Mucosa of stomach (tissue), 1 donor: Measurements from ENCODE around the gene ZBTB8A.
"Not testable (repeated sequence)": the region's sequence is repeated elsewhere in the genome, so short reads cannot be mapped to it uniquely, and the experiment has no call there.

Experiments
- H3K27me3 ChIP-seq: one replicate; pipeline ENCODE4 v1.7.0; 2013; ENCODE audit warnings: mild to moderate bottlenecking, low read length; ENCODE audit not compliant: control insufficient read depth, insufficient read depth
- H3K36me3 ChIP-seq: one replicate; pipeline ENCODE4 v1.7.0; 2013; ENCODE audit warnings: low read length; ENCODE audit not compliant: control insufficient read depth, insufficient read depth
- H3K4me1 ChIP-seq: one replicate; pipeline ENCODE4 v1.7.0; 2013; ENCODE audit warnings: mild to moderate bottlenecking, low read length; ENCODE audit not compliant: control insufficient read depth, insufficient read depth
- H3K4me3 ChIP-seq: one replicate; pipeline ENCODE4 v1.7.0; 2013; ENCODE audit warnings: low read length
- H3K9ac ChIP-seq: one replicate; pipeline ENCODE4 v1.7.0; 2013; ENCODE audit warnings: mild to moderate bottlenecking, low read length, moderate library complexity
- H3K9me3 ChIP-seq: one replicate; pipeline ENCODE4 v1.7.0; 2013; ENCODE audit warnings: mild to moderate bottlenecking, low read length, moderate library complexity; ENCODE audit not compliant: control insufficient read depth
- donor health status: Pancreatic carcinoma.

Gene ZBTB8A

GRCh38 chr1:32630173-32630572 lies 90.9 kb downstream of the ZBTB8A start:
- H3K4me3 ChIP-seq, H3K9ac ChIP-seq, H3K27me3 ChIP-seq, H3K36me3 ChIP-seq, H3K4me1 ChIP-seq, H3K9me3 ChIP-seq: not testable (repeated sequence)

- H3K27me3 ChIP-seq: no peaks in the 10 kb centered on the region
- H3K9me3 ChIP-seq: no peaks in the 10 kb centered on the region
- H3K9ac ChIP-seq: no peak overlapping the region
- H3K4me1 ChIP-seq: no peaks in the 10 kb centered on the region
- H3K36me3 ChIP-seq: no peaks in the 10 kb centered on the region
- no peak overlapping the region for H3K4me3 ChIP-seq
Measured at GRCh38 chr1:32632829-32633228, 93.6 kb downstream of the ZBTB8A start.

- H3K9me3 ChIP-seq: no peaks in the 10 kb centered on the region
- H3K9ac ChIP-seq: no peak overlapping the region
- no peaks in the 10 kb centered on the region for H3K27me3 ChIP-seq
- no peaks in the 10 kb centered on the region for H3K36me3 ChIP-seq
- H3K4me3 ChIP-seq: no peak overlapping the region
- H3K4me1 ChIP-seq: no peaks in the 10 kb centered on the region
Measured at GRCh38 chr1:32635508-32636277, 96.5 kb downstream of the ZBTB8A start.

GRCh38 chr1:32636914-32637645 lies 97.9 kb downstream of the ZBTB8A start:
- no peak overlapping the region for H3K4me3 ChIP-seq
- no peaks in the 10 kb centered on the region for H3K27me3 ChIP-seq
- no peaks in the 10 kb centered on the region for H3K4me1 ChIP-seq
- H3K9ac ChIP-seq: no peak overlapping the region
- no peaks in the 10 kb centered on the region for H3K9me3 ChIP-seq
- H3K36me3 ChIP-seq: no peaks in the 10 kb centered on the region

GRCh38 chr1:32639489-32640075 lies 100.4 kb downstream of the ZBTB8A start:
- no peak overlapping the region for H3K9ac ChIP-seq
- H3K9me3 ChIP-seq: no peaks in the 10 kb centered on the region
- H3K4me3 ChIP-seq: no peak overlapping the region
- no peaks in the 10 kb centered on the region for H3K27me3 ChIP-seq
- no peaks in the 10 kb centered on the region for H3K4me1 ChIP-seq
- no peaks in the 10 kb centered on the region for H3K36me3 ChIP-seq

GRCh38 chr1:32642292-32642827 lies 103.1 kb downstream of the ZBTB8A start:
- H3K27me3 ChIP-seq, H3K4me1 ChIP-seq, H3K4me3 ChIP-seq, H3K9me3 ChIP-seq, H3K36me3 ChIP-seq, H3K9ac ChIP-seq: not testable (repeated sequence)

- no peaks in the 10 kb centered on the region for H3K36me3 ChIP-seq
- peaks cover 5% of the 10 kb centered on the region for H3K4me1 ChIP-seq
- H3K9ac ChIP-seq: no peak overlapping the region
- no peaks in the 10 kb centered on the region for H3K9me3 ChIP-seq
- H3K27me3 ChIP-seq: no peaks in the 10 kb centered on the region
- H3K4me3 ChIP-seq: no peak overlapping the region
Measured at GRCh38 chr1:32644426-32644825, 105.2 kb downstream of the ZBTB8A start.

GRCh38 chr1:32647308-32648134 lies 108.3 kb downstream of the ZBTB8A start:
- no peaks in the 10 kb centered on the region for H3K36me3 ChIP-seq
- no peak overlapping the region for H3K4me3 ChIP-seq
- no peak overlapping the region for H3K9ac ChIP-seq
- no peaks in the 10 kb centered on the region for H3K27me3 ChIP-seq
- H3K9me3 ChIP-seq: no peaks in the 10 kb centered on the region
- peaks cover 14% of the 10 kb centered on the region for H3K4me1 ChIP-seq

- Histone ChIP-seq H3K27me3 (no peaks in the 10 kb centered on the region), H3K9me3 (no peaks in the 10 kb centered on the region), H3K36me3 (no peaks in the 10 kb centered on the region), H3K4me1 (peaks cover 19% of the 10 kb centered on the region), H3K4me3 (peak within 1 kb of the TSS; percentile 48), H3K9ac (peak within 1 kb of the TSS; percentile 82)
Measured at GRCh38 chr1:32650248-32650751, 111.1 kb downstream of the ZBTB8A start, which contains the start of gene ZBTB8OS. ZBTB8OS (minus strand) TSS chr1:32650550; CDS start chr1:32650529, 21 bp downstream.

GRCh38 chr1:32650752-32651460 lies 111.7 kb downstream of the ZBTB8A start, which contains the start of gene RBBP4:
RBBP4 (plus strand) TSS chr1:32651208; CDS start chr1:32651307, 99 bp downstream.
- Histone ChIP-seq H3K36me3 (no peaks in the 10 kb centered on the region), H3K4me1 (peaks cover 19% of the 10 kb centered on the region), H3K27me3 (no peaks in the 10 kb centered on the region), H3K9me3 (no peaks in the 10 kb centered on the region), H3K4me3 (peak within 1 kb of the TSS; percentile 48), H3K9ac (peak within 1 kb of the TSS; percentile 82)
